ENCODE measurements around the gene TOP3B.

TOP3B gene

DNA sequence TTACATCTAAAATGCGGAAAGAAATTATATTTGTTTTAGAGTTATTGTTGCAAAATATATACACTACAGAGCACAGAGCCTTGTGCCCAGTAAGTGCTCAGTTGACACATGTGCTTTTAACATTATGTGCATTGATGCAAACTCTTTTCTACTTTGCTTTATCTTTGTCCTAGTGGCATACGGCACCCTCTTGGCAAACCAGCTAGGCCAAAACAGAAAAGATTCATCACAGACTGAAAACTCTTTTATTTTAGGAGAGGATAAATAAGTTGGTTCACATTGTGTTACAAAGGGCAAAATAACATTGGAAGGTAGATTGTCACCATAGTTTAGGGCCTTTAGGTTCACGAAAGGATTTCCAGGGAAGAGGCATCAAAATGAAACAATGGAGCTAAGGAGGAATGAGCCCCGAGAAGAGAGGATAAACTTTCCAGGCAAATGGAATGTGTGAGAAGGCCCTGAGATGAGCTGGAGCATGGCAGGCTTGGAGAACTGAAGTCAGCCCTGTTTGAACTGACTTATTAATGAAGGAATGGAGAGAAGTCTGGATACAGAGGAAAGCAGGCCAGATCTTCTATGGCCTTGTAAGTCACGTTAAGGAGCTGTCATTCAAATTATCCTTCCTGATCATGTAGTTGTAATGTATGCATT lies 23.5 kb upstream of the TOP3B start:
- TF ChIP-seq TAF1 (IDR thresholded peaks at IDR 0.05; ENCODE audit: borderline replicate concordance, insufficient read depth, low read length) = no peak
- no peak for TF ChIP-seq POLR2AphosphoS5 (IDR thresholded peaks at IDR 0.05; ENCODE audit: low read depth, low read length)
- TF ChIP-seq SIN3A (IDR thresholded peaks at IDR 0.05; ENCODE audit: borderline replicate concordance, insufficient read depth, low read length) = no peak
- TF ChIP-seq FOXP2 (optimal IDR thresholded peaks at IDR 0.05; ENCODE audit: borderline replicate concordance, extremely low read depth, extremely low read length, insufficient read depth) = no peak
- TF ChIP-seq, protein P1, sequence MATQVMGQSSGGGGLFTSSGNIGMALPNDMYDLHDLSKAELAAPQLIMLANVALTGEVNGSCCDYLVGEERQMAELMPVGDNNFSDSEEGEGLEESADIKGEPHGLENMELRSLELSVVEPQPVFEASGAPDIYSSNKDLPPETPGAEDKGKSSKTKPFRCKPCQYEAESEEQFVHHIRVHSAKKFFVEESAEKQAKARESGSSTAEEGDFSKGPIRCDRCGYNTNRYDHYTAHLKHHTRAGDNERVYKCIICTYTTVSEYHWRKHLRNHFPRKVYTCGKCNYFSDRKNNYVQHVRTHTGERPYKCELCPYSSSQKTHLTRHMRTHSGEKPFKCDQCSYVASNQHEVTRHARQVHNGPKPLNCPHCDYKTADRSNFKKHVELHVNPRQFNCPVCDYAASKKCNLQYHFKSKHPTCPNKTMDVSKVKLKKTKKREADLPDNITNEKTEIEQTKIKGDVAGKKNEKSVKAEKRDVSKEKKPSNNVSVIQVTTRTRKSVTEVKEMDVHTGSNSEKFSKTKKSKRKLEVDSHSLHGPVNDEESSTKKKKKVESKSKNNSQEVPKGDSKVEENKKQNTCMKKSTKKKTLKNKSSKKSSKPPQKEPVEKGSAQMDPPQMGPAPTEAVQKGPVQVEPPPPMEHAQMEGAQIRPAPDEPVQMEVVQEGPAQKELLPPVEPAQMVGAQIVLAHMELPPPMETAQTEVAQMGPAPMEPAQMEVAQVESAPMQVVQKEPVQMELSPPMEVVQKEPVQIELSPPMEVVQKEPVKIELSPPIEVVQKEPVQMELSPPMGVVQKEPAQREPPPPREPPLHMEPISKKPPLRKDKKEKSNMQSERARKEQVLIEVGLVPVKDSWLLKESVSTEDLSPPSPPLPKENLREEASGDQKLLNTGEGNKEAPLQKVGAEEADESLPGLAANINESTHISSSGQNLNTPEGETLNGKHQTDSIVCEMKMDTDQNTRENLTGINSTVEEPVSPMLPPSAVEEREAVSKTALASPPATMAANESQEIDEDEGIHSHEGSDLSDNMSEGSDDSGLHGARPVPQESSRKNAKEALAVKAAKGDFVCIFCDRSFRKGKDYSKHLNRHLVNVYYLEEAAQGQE (IDR thresholded peaks at IDR 0.05; ENCODE audit: insufficient read depth in 1 of 2, low read depth in 2 of 2, low read length in 2 of 2) = no peak

DNA sequence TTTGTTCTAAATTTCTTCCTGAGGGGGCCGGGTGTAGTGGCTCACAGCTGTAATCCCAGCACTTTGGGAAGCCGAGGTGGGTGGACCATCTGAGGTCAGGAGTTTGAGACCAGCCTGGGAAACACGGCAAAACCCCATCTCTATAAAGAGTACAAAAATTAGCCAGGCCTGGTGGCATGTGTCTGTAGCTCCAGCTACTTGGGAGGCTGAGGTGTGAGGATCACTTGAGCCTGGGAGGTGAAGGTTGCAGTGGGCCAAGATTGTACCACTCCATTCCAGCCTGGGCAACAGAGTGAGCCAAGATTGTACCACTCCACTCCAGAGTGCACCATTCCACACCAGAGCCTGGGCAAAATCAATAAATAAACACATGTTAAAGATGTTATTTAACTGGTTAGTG lies 20.6 kb upstream of the TOP3B start:
- TF ChIP-seq, protein P1 (IDR thresholded peaks at IDR 0.05; ENCODE audit: insufficient read depth in 1 of 2, low read depth in 2 of 2, low read length in 2 of 2) = no peak
- TF ChIP-seq FOXP2 (optimal IDR thresholded peaks at IDR 0.05; ENCODE audit: borderline replicate concordance, extremely low read depth, extremely low read length, insufficient read depth) (no peak), TAF1 (IDR thresholded peaks at IDR 0.05; ENCODE audit: borderline replicate concordance, insufficient read depth, low read length) (no peak), SIN3A (IDR thresholded peaks at IDR 0.05; ENCODE audit: borderline replicate concordance, insufficient read depth, low read length) (no peak), POLR2AphosphoS5 (IDR thresholded peaks at IDR 0.05; ENCODE audit: low read depth, low read length) (no peak)

DNA sequence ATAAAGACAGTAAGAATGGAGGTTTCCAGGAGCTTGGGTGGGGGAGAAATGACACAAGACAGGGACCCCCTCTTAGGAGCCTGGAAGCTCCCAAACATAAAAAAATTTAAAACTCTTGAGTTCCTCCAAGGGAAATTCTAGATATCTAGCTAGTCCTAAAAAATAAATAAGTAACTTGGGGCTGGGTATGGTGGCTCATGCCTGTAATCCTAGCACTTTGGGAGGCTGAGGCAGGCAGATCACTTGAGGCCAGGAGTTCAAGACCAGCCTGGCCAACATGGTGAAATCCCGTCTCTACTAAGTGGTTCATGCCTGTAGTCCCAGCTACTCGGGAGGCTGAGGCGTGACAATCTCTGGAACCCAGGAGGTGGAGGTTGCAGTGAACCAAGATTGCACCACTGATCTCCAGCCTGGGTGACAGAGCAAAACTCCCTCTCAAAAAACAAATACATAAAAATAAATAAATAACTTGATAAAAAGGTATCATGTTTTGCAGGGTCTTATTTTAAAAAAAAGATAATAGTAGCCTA lies 20.0 kb upstream of the TOP3B start:
- no peak for TF ChIP-seq SIN3A (IDR thresholded peaks at IDR 0.05; ENCODE audit: borderline replicate concordance, insufficient read depth, low read length)
- TF ChIP-seq, protein P1 (IDR thresholded peaks at IDR 0.05; ENCODE audit: insufficient read depth in 1 of 2, low read depth in 2 of 2, low read length in 2 of 2) = no peak
- TF ChIP-seq FOXP2 (optimal IDR thresholded peaks at IDR 0.05; ENCODE audit: borderline replicate concordance, extremely low read depth, extremely low read length, insufficient read depth) = no peak
- TF ChIP-seq TAF1 (IDR thresholded peaks at IDR 0.05; ENCODE audit: borderline replicate concordance, insufficient read depth, low read length) = no peak
- no peak for TF ChIP-seq POLR2AphosphoS5 (IDR thresholded peaks at IDR 0.05; ENCODE audit: low read depth, low read length)

DNA sequence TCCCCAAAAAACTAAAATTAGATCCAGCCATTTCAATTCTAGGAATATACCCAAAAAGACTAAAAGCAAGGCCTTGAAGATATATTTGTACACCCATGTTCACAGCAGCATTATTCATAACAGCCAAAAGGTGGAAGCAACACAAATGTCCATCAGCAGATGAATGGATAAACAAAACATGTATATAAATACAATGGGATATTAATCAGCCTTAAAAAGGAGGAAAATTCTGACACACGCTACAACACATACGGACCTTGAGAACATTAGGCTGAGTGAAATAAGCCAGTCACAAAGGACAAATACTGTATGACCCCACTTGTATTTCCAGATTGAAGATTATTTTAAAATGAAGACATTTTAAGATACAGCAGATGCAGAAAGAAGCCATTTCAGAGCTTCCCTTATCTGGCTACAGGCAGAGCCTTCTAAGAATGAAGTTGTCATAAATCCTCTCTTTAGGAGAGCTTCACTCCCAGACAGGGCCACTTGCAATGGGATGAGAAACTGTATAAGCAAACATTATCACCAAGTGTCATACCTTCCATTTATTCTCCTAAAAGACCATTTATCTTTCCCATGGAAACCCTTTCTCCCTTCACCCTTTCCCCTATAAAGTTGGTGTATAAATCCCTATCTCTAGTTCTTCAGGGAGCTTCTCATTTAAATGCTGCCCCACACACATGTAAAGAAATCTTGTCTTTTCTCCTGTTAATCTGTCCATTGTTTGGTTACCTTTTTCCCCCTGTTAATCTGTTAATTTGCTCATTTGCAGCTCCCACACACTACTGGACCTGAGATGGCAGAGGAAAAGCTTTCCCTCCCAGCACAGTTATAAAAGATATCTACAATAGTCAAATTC lies 19.3 kb upstream of the TOP3B start:
- TF ChIP-seq, protein P1 (IDR thresholded peaks at IDR 0.05; ENCODE audit: insufficient read depth in 1 of 2, low read depth in 2 of 2, low read length in 2 of 2) = no peak
- TF ChIP-seq SIN3A (IDR thresholded peaks at IDR 0.05; ENCODE audit: borderline replicate concordance, insufficient read depth, low read length) (no peak), POLR2AphosphoS5 (IDR thresholded peaks at IDR 0.05; ENCODE audit: low read depth, low read length) (no peak), FOXP2 (optimal IDR thresholded peaks at IDR 0.05; ENCODE audit: borderline replicate concordance, extremely low read depth, extremely low read length, insufficient read depth) (no peak), TAF1 (IDR thresholded peaks at IDR 0.05; ENCODE audit: borderline replicate concordance, insufficient read depth, low read length) (no peak)
